HEK293 (cell line): ENCODE measurements around the gene GRN.

ENCODE experiments used
- BCL11B ChIP-seq: fragments of 450-650 bp; formaldehyde crosslinking; IDR thresholded peaks from 2 replicates; pipeline ENCODE4 v1.5.1; 2016; ENCODE audit warnings: low read depth, missing biosample characterization, missing genetic modification characterization
- KLF1 ChIP-seq: fragments of 450-650 bp; formaldehyde crosslinking; IDR thresholded peaks from 2 replicates; pipeline ENCODE4 v1.5.1; 2016; ENCODE audit warnings: missing biosample characterization, missing genetic modification characterization
- KLF17 ChIP-seq: fragments of 450-650 bp; formaldehyde crosslinking; IDR thresholded peaks from 2 replicates; pipeline ENCODE4 v1.5.1; 2016; ENCODE audit warnings: missing biosample characterization, missing genetic modification characterization
- OVOL3 ChIP-seq: fragments of 450-650 bp; formaldehyde crosslinking; IDR thresholded peaks from 2 replicates; pipeline ENCODE4 v1.5.1; 2016; ENCODE audit warnings: missing biosample characterization, missing genetic modification characterization
- PRDM10 ChIP-seq: fragments of 450-650 bp; formaldehyde crosslinking; IDR thresholded peaks from 2 replicates; pipeline ENCODE4 v1.5.1; 2016; ENCODE audit warnings: missing biosample characterization, missing genetic modification characterization
- REST ChIP-seq: fragments of 450-650 bp; formaldehyde crosslinking; IDR thresholded peaks from 2 replicates; pipeline ENCODE4 v1.5.1; 2016; ENCODE audit warnings: missing biosample characterization, missing genetic modification characterization
- ZBTB1 ChIP-seq: fragments of 450-650 bp; formaldehyde crosslinking; IDR thresholded peaks from 2 replicates; pipeline ENCODE4 v1.5.1; 2016; ENCODE audit warnings: missing biosample characterization, missing genetic modification characterization
- ZBTB11 ChIP-seq: fragments of 450-650 bp; formaldehyde crosslinking; conservative IDR thresholded peaks from 2 replicates; pipeline ENCODE4 v1.5.1; 2016; ENCODE audit warnings: low read depth, missing biosample characterization, missing genetic modification characterization
- ZBTB17 ChIP-seq: fragments of 450-650 bp; formaldehyde crosslinking; IDR thresholded peaks from 2 replicates; pipeline ENCODE4 v1.5.1; 2016; ENCODE audit warnings: missing biosample characterization, missing genetic modification characterization
- ZNF10 ChIP-seq: fragments of 450-650 bp; formaldehyde crosslinking; IDR thresholded peaks from 2 replicates; pipeline ENCODE4 v1.5.1; 2017; ENCODE audit warnings: missing biosample characterization, missing genetic modification characterization
- ZNF398 ChIP-seq: fragments of 450-650 bp; formaldehyde crosslinking; IDR thresholded peaks from 2 replicates; pipeline ENCODE4 v1.5.1; 2017; ENCODE audit warnings: missing biosample characterization, missing genetic modification characterization
- ZNF580 ChIP-seq: fragments of 450-650 bp; formaldehyde crosslinking; IDR thresholded peaks from 2 replicates; pipeline ENCODE4 v1.5.1; 2016; ENCODE audit warnings: missing biosample characterization, missing genetic modification characterization
- ZNF654 ChIP-seq: fragments of 450-650 bp; formaldehyde crosslinking; IDR thresholded peaks from 2 replicates; pipeline ENCODE4 v1.5.1; 2016; ENCODE audit warnings: low read depth, missing biosample characterization, missing genetic modification characterization
- ZSCAN23 ChIP-seq: fragments of 450-650 bp; formaldehyde crosslinking; IDR thresholded peaks from 2 replicates; pipeline ENCODE4 v1.5.1; 2016; ENCODE audit warnings: missing biosample characterization, missing genetic modification characterization
- TF ChIP-seq, protein P1 (sequence below): fragments of 450-650 bp; IDR thresholded peaks from 2 replicates; pipeline ENCODE4 v1.5.1; 2018; ENCODE audit warnings: missing biosample characterization, missing genetic modification characterization
- TF ChIP-seq, protein P2 (sequence below): fragments of 450-650 bp; formaldehyde crosslinking; IDR thresholded peaks from 2 replicates; pipeline ENCODE4 v1.5.1; 2016; ENCODE audit warnings: missing biosample characterization, missing genetic modification characterization

Gene GRN

DNA sequence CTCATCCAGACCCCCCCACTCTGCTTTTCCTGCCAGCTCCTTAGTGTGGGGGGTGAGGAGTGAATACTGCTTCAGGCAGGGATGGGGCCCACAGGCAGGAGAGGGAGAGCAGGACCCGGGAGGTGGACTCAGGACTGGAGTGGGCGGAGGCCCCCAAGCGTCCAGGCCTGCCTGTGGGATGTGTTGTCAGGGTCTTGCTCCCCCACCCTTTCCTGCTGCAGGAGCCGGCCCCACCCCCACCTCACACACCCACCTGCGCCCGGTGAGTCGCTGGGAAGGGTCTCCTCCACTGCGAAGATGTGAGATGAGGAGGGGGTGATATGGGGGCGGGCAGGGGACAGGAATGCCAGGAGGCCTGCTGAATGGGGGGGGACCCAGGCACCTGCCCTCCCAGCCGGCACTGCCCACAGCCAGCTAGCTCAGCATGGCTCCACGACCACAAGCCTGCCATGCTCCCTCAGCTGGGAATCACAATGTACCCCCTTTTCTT, 17.4 kb downstream of the GRN start (continued):
- TF ChIP-seq PRDM10 (tag by site-specific recombination) (no peak), ZBTB11 (tag by site-specific recombination) (no peak), REST (tag by site-specific recombination) (no peak), KLF17 (tag by site-specific recombination) (0 out of 2 replicates have a peak, but pooled peaks have one; percentile 11), BCL11B (tag by site-specific recombination) (no peak), ZNF398 (tag by site-specific recombination) (no peak), ZBTB17 (tag by site-specific recombination) (no peak), ZNF10 (tag by site-specific recombination) (no peak), OVOL3 (tag by site-specific recombination) (no peak), ZBTB1 (tag by site-specific recombination) (no peak), ZSCAN23 (tag by site-specific recombination) (no peak), ZNF654 (tag by site-specific recombination) (no peak), ZNF580 (tag by site-specific recombination) (no peak), KLF1 (no peak)
- TF ChIP-seq, protein P1, sequence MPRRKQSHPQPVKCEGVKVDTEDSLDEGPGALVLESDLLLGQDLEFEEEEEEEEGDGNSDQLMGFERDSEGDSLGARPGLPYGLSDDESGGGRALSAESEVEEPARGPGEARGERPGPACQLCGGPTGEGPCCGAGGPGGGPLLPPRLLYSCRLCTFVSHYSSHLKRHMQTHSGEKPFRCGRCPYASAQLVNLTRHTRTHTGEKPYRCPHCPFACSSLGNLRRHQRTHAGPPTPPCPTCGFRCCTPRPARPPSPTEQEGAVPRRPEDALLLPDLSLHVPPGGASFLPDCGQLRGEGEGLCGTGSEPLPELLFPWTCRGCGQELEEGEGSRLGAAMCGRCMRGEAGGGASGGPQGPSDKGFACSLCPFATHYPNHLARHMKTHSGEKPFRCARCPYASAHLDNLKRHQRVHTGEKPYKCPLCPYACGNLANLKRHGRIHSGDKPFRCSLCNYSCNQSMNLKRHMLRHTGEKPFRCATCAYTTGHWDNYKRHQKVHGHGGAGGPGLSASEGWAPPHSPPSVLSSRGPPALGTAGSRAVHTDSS = no peak
- TF ChIP-seq, protein P2, sequence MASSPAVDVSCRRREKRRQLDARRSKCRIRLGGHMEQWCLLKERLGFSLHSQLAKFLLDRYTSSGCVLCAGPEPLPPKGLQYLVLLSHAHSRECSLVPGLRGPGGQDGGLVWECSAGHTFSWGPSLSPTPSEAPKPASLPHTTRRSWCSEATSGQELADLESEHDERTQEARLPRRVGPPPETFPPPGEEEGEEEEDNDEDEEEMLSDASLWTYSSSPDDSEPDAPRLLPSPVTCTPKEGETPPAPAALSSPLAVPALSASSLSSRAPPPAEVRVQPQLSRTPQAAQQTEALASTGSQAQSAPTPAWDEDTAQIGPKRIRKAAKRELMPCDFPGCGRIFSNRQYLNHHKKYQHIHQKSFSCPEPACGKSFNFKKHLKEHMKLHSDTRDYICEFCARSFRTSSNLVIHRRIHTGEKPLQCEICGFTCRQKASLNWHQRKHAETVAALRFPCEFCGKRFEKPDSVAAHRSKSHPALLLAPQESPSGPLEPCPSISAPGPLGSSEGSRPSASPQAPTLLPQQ (tag by site-specific recombination) = peak; percentile 81
- TF ChIP-seq, all 188 proteins: peak for 11
